H1 (cell line): ENCODE results near the gene SLC22A6. TPM values are rescaled to one million over a fixed set of nuclear protein-coding genes. Genes with fewer than 3 reads are reported as not detected.

Experiments used
- CTCF ChIA-PET: fragments of 300-600 bp; sonication (Branson Sonifier 250); formaldehyde crosslinking; loops from one replicate; lab custom pipeline; 2021; ENCODE audit not compliant: partially characterized antibody; lab: Charles Lee
- POLR2A ChIA-PET: fragments of 300-600 bp; sonication (Branson Sonifier 250); formaldehyde crosslinking; loops from one replicate; lab custom pipeline; 2021; ENCODE audit warnings: inconsistent platforms; ENCODE audit not compliant: partially characterized antibody; lab: Charles Lee
- DNase-seq, 2 experiments: peaks; one replicate each; pipeline versions ENCODE4 v3.0.0 to v3.0.0-alpha.2; 2010 to 2022; ENCODE audit warnings: low spot score in 2 of 2, low read depth in 1 of 2, mixed read lengths in 1 of 2
- FAIRE-seq: peaks from 2 replicates; lab custom pipeline; 2011; peaks lifted over from hg19 to GRCh38; lab: Jason Lieb, UNC
- H2AFZ ChIP-seq: 2 replicates; pipeline ENCODE4 v1.8.1; 2012; ENCODE audit warnings: low read length, inconsistent platforms
- H2AK5ac ChIP-seq: 2 replicates; pipeline ENCODE4 v1.6.1; 2013; ENCODE audit warnings: low read depth, low read length
- H2BK120ac ChIP-seq: replicated peaks from 2 replicates; pipeline ENCODE3; 2013; ENCODE audit warnings: low read depth, low read length, inconsistent platforms
- H2BK12ac ChIP-seq: 2 replicates; pipeline ENCODE4 v1.6.1; 2013; ENCODE audit warnings: low read depth, low read length
- H2BK15ac ChIP-seq: 2 replicates; pipeline ENCODE4 v1.6.1; 2013; ENCODE audit warnings: low read length
- H2BK20ac ChIP-seq: 2 replicates; pipeline ENCODE4 v1.6.1; 2013; ENCODE audit warnings: low read length
- H2BK5ac ChIP-seq: 2 replicates; pipeline ENCODE4 v1.6.1; 2013; ENCODE audit warnings: low read depth, low read length
- H3K14ac ChIP-seq: 2 replicates; pipeline ENCODE4 v1.6.1; 2013; ENCODE audit warnings: inconsistent platforms; ENCODE audit not compliant: insufficient read length
- H3K18ac ChIP-seq: 2 replicates; pipeline ENCODE4 v1.6.1; 2013; ENCODE audit warnings: low read length; ENCODE audit errors: extremely low read depth
- H3K23ac ChIP-seq: 2 replicates; pipeline ENCODE4 v1.6.1; 2013; ENCODE audit warnings: inconsistent platforms; ENCODE audit not compliant: insufficient read length
- H3K23me2 ChIP-seq: 2 replicates; pipeline ENCODE4 v1.6.1; 2013; ENCODE audit warnings: low read depth, low read length
- H3K27ac ChIP-seq: 2 replicates; pipeline ENCODE4 v1.6.1; 2011; ENCODE audit warnings: low read depth, low read length, inconsistent platforms
- H3K27me3 ChIP-seq, 4 experiments: replicated peaks in 1 of 4; 1 replicate in 1 of 4; 2 replicates in 3 of 4; pipeline versions ENCODE4 v1.6.1 to v1.8.1; 2011 to 2013; ENCODE audit warnings: low read length in 3 of 4, mild to moderate bottlenecking in 3 of 4, inconsistent platforms in 2 of 4, mixed read lengths in 2 of 4, moderate library complexity in 1 of 4; ENCODE audit not compliant: control insufficient read depth in 3 of 4, insufficient read depth in 3 of 4; ENCODE audit errors: extremely low read depth in 1 of 4
- H3K36me3 ChIP-seq, 4 experiments: 2 replicates each; pipeline versions ENCODE4 v1.6.1 to v1.8.1; 2011 to 2013; ENCODE audit warnings: mild to moderate bottlenecking in 4 of 4, low read length in 3 of 4, moderate library complexity in 2 of 4, control low read depth in 1 of 4, inconsistent platforms in 1 of 4; ENCODE audit not compliant: insufficient read depth in 4 of 4, control insufficient read depth in 2 of 4
- H3K4ac ChIP-seq: replicated peaks from 2 replicates; pipeline ENCODE3; 2013; ENCODE audit warnings: low read length, low read depth, mixed read lengths, inconsistent platforms; ENCODE audit not compliant: insufficient read length
- H3K4me1 ChIP-seq, 4 experiments: replicated peaks in 1 of 4; 1 replicate in 1 of 4; 2 replicates in 3 of 4; pipeline versions ENCODE4 v1.6.1 to v1.8.1; 2011 to 2013; ENCODE audit warnings: low read length in 3 of 4, inconsistent platforms in 2 of 4, mixed read lengths in 1 of 4; ENCODE audit not compliant: insufficient read depth in 4 of 4, control insufficient read depth in 3 of 4
- H3K4me2 ChIP-seq, 2 experiments: 2 replicates each; pipeline versions ENCODE4 v1.6.1 to v1.8.1; 2011 to 2013; ENCODE audit warnings: low read depth in 2 of 2, low read length in 2 of 2, control low read depth in 1 of 2, inconsistent platforms in 1 of 2, mild to moderate bottlenecking in 1 of 2; ENCODE audit not compliant: insufficient read depth in 1 of 2
- H3K4me3 ChIP-seq, 4 experiments: fragments of 200-600, 300-600 bp in 1 of 4; sonication (generic), shearing (Covaris generic), sonication (Bioruptor Twin) in 1 of 4; 2 replicates each; pipeline versions ENCODE4 v1.5.1 to v1.8.1; 2011 to 2016; ENCODE audit warnings: low read length in 4 of 4, low read depth in 3 of 4, control low read depth in 2 of 4, inconsistent platforms in 2 of 4, mild to moderate bottlenecking in 2 of 4, mixed read lengths in 1 of 4, moderate library complexity in 1 of 4; ENCODE audit not compliant: insufficient read depth in 2 of 4; ENCODE audit errors: extremely low read depth in 1 of 4
- H3K56ac ChIP-seq: replicated peaks from 2 replicates; pipeline ENCODE3; 2013; ENCODE audit warnings: low read depth, mild to moderate bottlenecking, mixed read lengths, low read length, inconsistent platforms; ENCODE audit not compliant: insufficient read length
- H3K79me1 ChIP-seq: 2 replicates; pipeline ENCODE4 v1.6.1; 2013; ENCODE audit warnings: low read depth, low read length, control low read depth
- H3K79me2 ChIP-seq, 2 experiments: 2 replicates each; pipeline versions ENCODE4 v1.6.1 to v1.8.1; 2012 to 2013; ENCODE audit warnings: low read length in 2 of 2, mild to moderate bottlenecking in 2 of 2, inconsistent platforms in 1 of 2; ENCODE audit not compliant: insufficient read depth in 2 of 2, control insufficient read depth in 1 of 2
- H3K9ac ChIP-seq, 4 experiments: replicated peaks in 1 of 4; 1 replicate in 1 of 4; 2 replicates in 3 of 4; pipeline versions ENCODE4 v1.6.1 to v1.8.1; 2011 to 2013; ENCODE audit warnings: low read depth in 3 of 4, low read length in 3 of 4, control low read depth in 2 of 4, mild to moderate bottlenecking in 2 of 4, moderate library complexity in 2 of 4, inconsistent platforms in 1 of 4; ENCODE audit errors: extremely low read depth in 1 of 4
- H3K9me3 ChIP-seq, 2 experiments: 2 replicates each; pipeline versions ENCODE4 v1.6.1 to v1.8.1; 2012 to 2013; ENCODE audit warnings: mild to moderate bottlenecking in 2 of 2, moderate library complexity in 2 of 2, control low read depth in 1 of 2, inconsistent platforms in 1 of 2, low read depth in 1 of 2, low read length in 1 of 2, mixed read lengths in 1 of 2; ENCODE audit not compliant: insufficient read depth in 2 of 2
- H4K20me1 ChIP-seq, 2 experiments: replicated peaks in 1 of 2; 2 replicates each; pipeline versions ENCODE3 to v1.8.1; 2011 to 2013; ENCODE audit warnings: inconsistent platforms in 2 of 2, low read length in 2 of 2, mild to moderate bottlenecking in 1 of 2; ENCODE audit not compliant: insufficient read depth in 2 of 2, control insufficient read depth in 1 of 2
- H4K5ac ChIP-seq: 2 replicates; pipeline ENCODE4 v1.6.1; 2013; ENCODE audit warnings: low read length, low read depth, mixed read lengths, inconsistent platforms; ENCODE audit not compliant: insufficient read length
- H4K8ac ChIP-seq: 2 replicates; pipeline ENCODE4 v1.8.0; 2013; ENCODE audit warnings: mild to moderate bottlenecking, moderate library complexity, low read length, inconsistent platforms; ENCODE audit not compliant: insufficient read depth; ENCODE audit errors: extremely low read depth
- H4K91ac ChIP-seq: replicated peaks from 2 replicates; pipeline ENCODE3; 2013; ENCODE audit warnings: low read length, mixed read lengths, inconsistent platforms; ENCODE audit not compliant: insufficient read length
- ATF2 ChIP-seq: IDR thresholded peaks from 2 replicates; pipeline ENCODE4 v1.6.1; 2012; ENCODE audit warnings: low read length, inconsistent platforms
- BACH1 ChIP-seq: IDR thresholded peaks from 2 replicates; pipeline ENCODE4 v1.6.1; 2012; ENCODE audit warnings: low read length, improper control_type of control experiment
- CEBPB ChIP-seq: IDR thresholded peaks from 2 replicates; pipeline ENCODE4 v1.6.1; 2012; ENCODE audit warnings: low read depth, low read length
- GTF2F1 ChIP-seq: IDR thresholded peaks from 2 replicates; pipeline ENCODE4 v1.6.1; 2012; ENCODE audit warnings: low read depth, low read length, improper control_type of control experiment, borderline replicate concordance
- RNF2 ChIP-seq: fragments of 200-900, 300-1000 bp; sonication (generic); IDR thresholded peaks from 2 replicates; pipeline ENCODE4 v1.7.1; 2016; ENCODE audit warnings: borderline replicate concordance, low read depth, mild to moderate bottlenecking, antibody characterized with exemption, low read length; ENCODE audit not compliant: poor library complexity, severe bottlenecking; ENCODE audit errors: missing control alignments
- RXRA ChIP-seq: IDR thresholded peaks from 2 replicates; pipeline ENCODE4 v1.6.1; 2011; ENCODE audit warnings: low read depth, mild to moderate bottlenecking, low read length, moderate library complexity; ENCODE audit not compliant: insufficient read depth
- SP4 ChIP-seq: IDR thresholded peaks from 2 replicates; pipeline ENCODE4 v1.6.1; 2012; ENCODE audit warnings: low read length, inconsistent platforms
- SRF ChIP-seq: IDR thresholded peaks from 2 replicates; pipeline ENCODE4 v1.6.1; 2011; ENCODE audit warnings: mild to moderate bottlenecking, low read depth, low read length, moderate library complexity
- SUZ12 ChIP-seq: fragments of 200-600 bp; sonication (generic); IDR thresholded peaks from 2 replicates; pipeline ENCODE4 v1.6.1; 2012; ENCODE audit warnings: mild to moderate bottlenecking, inconsistent platforms, low read length, moderate library complexity, mixed read lengths
- WGBS, 2 experiments: shearing (Covaris generic) in 1 of 2; methylation state at CpG; one replicate each; pipeline versions ENCODE4 v1.1.6 to v1.1.7; 2013 to 2015; ENCODE audit warnings: low lambda C conversion rate in 2 of 2, mixed read lengths in 2 of 2, inconsistent platforms in 1 of 2, low coverage in 1 of 2, missing lambda C conversion rate in 1 of 2; ENCODE audit not compliant: insufficient replicate concordance in 2 of 2, insufficient coverage in 1 of 2, insufficient read length in 1 of 2; ENCODE audit errors: extremely low coverage in 1 of 2, missing lambda C conversion rate in 1 of 2; 5-methylcytosine and 5-hydroxymethylcytosine counted together
- polyA plus RNA-seq, 7 experiments: library from polyadenylated mRNA; depleted of rRNA in 3 of 7; stranded (reverse) in 5 of 7; unstranded in 2 of 7; fragments of >200 nt in 5 of 7; fragments of 200-250 nt in 2 of 7; gene quantifications; 1 replicate in 5 of 7; 2 replicates in 1 of 7; 4 replicates in 1 of 7; pipeline versions ENCODE4 v1.2.1 to v1.2.3, GENCODE V29; 2011 to 2013; ENCODE audit warnings: missing spikeins in 2 of 7, mixed read lengths in 2 of 7
- total RNA-seq: library from RNA; stranded (reverse); fragmentation: NEBNext Ultra II Directional; extraction: Animal tissue kit (Norgen Biotek cat#: 25700); gene quantifications from 2 replicates; pipeline ENCODE4 v1.2.1, GENCODE V29; 2021

Gene SLC22A6
- total and polyA plus RNA-seq, 2 of the 8 experiments (the other 6 are each of a cell fraction or from before 2014, with no cell fraction given) = not detected

DNA sequence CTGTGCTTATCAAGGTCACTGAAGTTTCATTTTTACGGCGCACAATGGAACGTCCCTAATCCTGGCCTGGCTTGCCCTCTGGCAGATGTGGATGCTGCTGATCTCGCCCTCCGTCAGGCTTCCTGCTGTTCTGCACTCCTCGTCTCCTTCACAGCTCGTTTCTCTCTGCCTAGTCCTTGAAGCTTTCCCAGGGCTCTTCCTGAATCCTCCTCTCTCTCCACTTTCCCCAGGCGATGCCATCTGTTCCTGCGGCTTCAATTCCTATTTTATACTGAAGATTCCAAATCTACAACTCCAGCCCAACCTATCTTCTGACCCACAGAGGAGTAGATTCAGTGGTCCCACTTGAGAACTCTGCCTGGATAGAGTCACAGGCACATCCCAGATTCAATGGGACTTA is 16.7 kb upstream of the SLC22A6 start:
- no peak overlapping the region for H3K14ac ChIP-seq
- FAIRE-seq = no peak
- no peak overlapping the region for H4K8ac ChIP-seq
- no peak overlapping the region for H2BK120ac ChIP-seq
- no peaks in the 10 kb centered on the region for H3K79me2 ChIP-seq
- no peak overlapping the region for H2AFZ ChIP-seq
- H2BK15ac ChIP-seq = no peak overlapping the region
- H4K91ac ChIP-seq = no peak overlapping the region
- no peak overlapping the region for H3K4me2 ChIP-seq
- no peak overlapping the region for H4K5ac ChIP-seq
- no peak overlapping the region; the same call in 1 of the 2 replicates for H2BK5ac ChIP-seq
- no peak overlapping the region for H3K56ac ChIP-seq
- no peak overlapping the region for H2AK5ac ChIP-seq
- TF ChIP-seq BACH1 = no peak
- TF ChIP-seq GTF2F1 = no peak
- TF ChIP-seq RNF2 = no peak
- no peak for TF ChIP-seq SP4
- TF ChIP-seq CEBPB = no peak
- TF ChIP-seq ATF2 = no peak
- TF ChIP-seq SUZ12 = no peak
- TF ChIP-seq RXRA = no peak
- TF ChIP-seq SRF = no peak
- no peak overlapping the region for H3K23ac ChIP-seq
- no peak overlapping the region for H2BK12ac ChIP-seq
- no peaks in the 10 kb centered on the region for H3K79me1 ChIP-seq
- ChIA-PET CTCF (interaction anchor here (0.6 to 13.8 kb wide), 6 partner anchors 10 to 275 kb away, joined by 3 to 132 read pairs (median 3); no protein-coding TSS in a partner anchor), POLR2A (interaction anchor here (1.0 kb wide), 2 partner anchors 9 to 22 kb away, joined by 3 read pairs; no protein-coding TSS in a partner anchor)
- no peaks in the 10 kb centered on the region for H3K23me2 ChIP-seq
- no peaks in the 10 kb centered on the region for H3K9me3 ChIP-seq
- H2BK20ac ChIP-seq = no peak overlapping the region
- no peaks in the 10 kb centered on the region for H3K36me3 ChIP-seq
- 87% methylated on average over 9 of the region's 9 CpGs; no CpG with 5 or more reads in 1 of the 2 experiments for WGBS, 2 experiments
- H4K20me1 ChIP-seq = no peaks in the 10 kb centered on the region
- H3K9ac ChIP-seq = no peak overlapping the region
- H3K4ac ChIP-seq = no peak overlapping the region
- no peak for DNase-seq
- H3K27me3 ChIP-seq = no peaks in the 10 kb centered on the region
- no peaks in the 10 kb centered on the region for H3K4me1 ChIP-seq
- no peak overlapping the region for H3K27ac ChIP-seq
- no peak overlapping the region for H3K4me3 ChIP-seq
- no peak overlapping the region for H3K18ac ChIP-seq
